Measurements from ENCODE around the gene RECK. TPM values are rescaled to one million over a fixed set of nuclear protein-coding genes. Genes with fewer than 3 reads are reported as not detected.

Gene RECK
- total RNA-seq, 4 donors from 2014 or later = 2.1 to 9.7 (median 3.7) TPM

DNA sequence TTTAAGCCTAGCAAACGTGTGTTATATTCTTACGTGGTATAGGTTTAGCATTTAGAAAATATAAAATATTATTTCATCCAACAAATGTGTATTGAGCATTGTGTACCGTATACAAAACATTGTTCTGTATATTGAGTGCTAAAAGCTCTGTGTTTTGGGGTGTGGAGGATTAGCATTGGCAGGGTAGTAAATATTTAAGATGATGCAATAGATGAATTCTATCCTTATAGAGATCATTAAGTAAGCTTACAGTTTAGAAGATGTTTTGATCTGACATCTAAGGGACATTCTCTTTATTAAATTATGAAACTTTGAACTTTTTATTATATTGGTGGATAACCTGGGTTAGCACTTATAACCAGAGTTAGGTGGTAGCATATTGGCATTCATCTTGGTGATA is 51.3 kb downstream of the RECK start:
- no peak overlapping the region for H3K4me3 ChIP-seq (ENCODE audit: low read depth, poor library complexity, severe bottlenecking)
- 84 to 87% methylated on average over 3 of the region's 3 CpGs for WGBS, 2 donors
- intact Hi-C loops (cut with DNase I; ENCODE audit: low total_unique reads) = no loop called here
- TF ChIP-seq, protein P1, sequence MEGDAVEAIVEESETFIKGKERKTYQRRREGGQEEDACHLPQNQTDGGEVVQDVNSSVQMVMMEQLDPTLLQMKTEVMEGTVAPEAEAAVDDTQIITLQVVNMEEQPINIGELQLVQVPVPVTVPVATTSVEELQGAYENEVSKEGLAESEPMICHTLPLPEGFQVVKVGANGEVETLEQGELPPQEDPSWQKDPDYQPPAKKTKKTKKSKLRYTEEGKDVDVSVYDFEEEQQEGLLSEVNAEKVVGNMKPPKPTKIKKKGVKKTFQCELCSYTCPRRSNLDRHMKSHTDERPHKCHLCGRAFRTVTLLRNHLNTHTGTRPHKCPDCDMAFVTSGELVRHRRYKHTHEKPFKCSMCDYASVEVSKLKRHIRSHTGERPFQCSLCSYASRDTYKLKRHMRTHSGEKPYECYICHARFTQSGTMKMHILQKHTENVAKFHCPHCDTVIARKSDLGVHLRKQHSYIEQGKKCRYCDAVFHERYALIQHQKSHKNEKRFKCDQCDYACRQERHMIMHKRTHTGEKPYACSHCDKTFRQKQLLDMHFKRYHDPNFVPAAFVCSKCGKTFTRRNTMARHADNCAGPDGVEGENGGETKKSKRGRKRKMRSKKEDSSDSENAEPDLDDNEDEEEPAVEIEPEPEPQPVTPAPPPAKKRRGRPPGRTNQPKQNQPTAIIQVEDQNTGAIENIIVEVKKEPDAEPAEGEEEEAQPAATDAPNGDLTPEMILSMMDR (IDR thresholded peaks at IDR 0.05) = no peak
- no peak for TF ChIP-seq POLR2A (IDR thresholded peaks at IDR 0.05)
- no peak for DNase-seq (ENCODE audit: low spot score in 2 of 2)

DNA sequence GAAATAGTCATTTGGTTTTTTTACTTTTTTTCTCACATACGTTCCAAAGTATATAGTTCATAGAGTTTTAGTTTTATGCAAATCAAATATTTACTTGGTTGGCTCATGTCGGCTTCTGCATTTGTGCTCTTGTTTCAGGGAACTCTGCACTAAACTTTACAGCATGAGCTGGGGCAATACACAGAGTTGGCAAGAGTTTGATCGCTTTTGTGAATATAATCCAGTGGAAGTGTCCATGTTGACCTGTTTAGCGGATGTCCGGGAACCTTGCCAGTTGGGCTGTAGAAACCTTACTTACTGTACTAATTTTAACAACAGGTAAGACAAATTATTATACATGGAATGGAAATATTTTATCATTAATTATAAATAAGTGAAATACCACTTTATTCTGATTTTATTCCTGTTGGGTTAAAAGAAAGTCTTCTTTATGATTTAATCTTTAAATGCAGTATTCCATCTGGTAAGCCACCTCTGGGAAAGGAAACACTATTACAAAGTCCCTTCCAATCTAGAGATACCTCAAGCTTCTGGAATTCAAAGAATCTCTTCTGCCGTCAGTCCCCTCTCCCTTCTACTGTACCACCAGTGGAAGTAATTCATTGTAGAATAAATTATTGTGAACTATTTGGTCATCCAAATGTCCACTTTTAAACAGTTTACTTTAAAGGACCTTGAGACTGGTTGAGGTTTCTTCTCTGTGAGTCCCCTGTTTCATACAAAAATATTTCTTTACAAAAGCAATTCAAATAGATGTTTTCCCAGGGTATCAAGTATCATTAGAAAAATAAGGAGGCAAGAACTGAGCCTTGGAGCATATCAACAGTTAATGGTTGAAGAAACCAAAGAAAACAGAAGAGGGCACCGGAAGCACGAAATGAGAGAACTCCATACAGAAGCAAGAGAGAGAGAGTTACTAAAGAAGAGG is 54.6 kb downstream of the RECK start:
- DNase-seq (ENCODE audit: low spot score in 2 of 2) = no peak
- 48 to 62% methylated on average over 8 of the region's 8 CpGs for WGBS, 2 donors
- intact Hi-C loops (cut with DNase I; ENCODE audit: low total_unique reads) = no loop called here
- no peak for TF ChIP-seq POLR2A (IDR thresholded peaks at IDR 0.05)
- TF ChIP-seq, protein P1 (IDR thresholded peaks at IDR 0.05) = no peak
- no peak overlapping the region for H3K4me3 ChIP-seq (ENCODE audit: low read depth, poor library complexity, severe bottlenecking)

DNA sequence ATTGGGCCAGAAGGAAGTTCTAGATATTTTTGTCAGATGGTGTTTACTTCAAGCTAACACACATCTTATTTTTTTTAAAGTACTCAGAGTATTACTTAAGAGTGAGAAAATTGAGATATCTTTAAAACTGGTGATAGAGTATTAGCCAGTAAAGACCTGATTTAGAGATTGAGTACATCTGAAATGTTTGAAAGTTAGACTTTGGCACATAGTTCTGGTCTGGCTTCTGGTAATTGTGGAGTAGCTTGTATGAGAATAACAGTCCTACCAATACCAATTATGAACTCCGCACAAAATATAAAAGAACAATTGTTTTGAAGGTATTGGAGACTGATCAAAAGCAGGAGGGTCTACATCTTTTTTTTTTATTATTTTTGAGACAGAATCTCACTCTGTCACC is 55.3 kb downstream of the RECK start:
- intact Hi-C loops (cut with DNase I; ENCODE audit: low total_unique reads) = no loop called here

DNA sequence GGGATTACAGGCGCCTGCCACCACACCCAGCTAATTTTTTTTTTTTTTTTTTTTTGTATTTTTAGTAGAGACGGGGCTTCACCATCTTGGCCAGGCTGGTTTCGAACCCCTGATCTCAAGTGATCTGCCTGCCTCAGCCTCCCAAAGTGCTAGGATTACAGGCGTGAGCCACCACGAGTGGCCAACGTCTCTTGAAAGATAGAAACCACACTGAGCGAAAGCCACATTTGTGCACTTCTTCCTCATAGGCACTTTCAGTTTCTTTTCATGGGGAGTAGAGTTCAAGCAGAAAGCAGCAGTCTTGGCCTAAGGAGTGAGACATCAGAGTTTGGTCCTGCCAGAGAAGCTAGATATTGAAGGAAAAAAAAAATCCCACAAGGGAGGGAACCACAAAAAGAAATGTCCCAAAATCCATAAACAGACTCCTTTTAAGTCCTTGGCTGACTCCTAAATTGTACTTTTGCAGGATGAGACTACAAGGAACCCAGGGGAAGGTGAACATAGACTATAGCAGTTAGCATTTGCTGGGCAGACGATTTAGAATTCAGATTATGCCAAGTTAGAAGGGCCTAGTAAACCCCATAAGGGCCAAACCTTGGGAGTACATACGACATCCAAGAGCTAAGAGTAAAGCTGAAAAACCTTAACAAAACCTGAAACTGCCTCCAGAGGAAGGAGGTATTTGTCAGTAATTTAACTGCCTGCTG is 55.9 kb downstream of the RECK start:
- intact Hi-C loops (cut with DNase I; ENCODE audit: low total_unique reads) = no loop called here
- WGBS, 2 donors = 87 to 92% methylated on average over 9 of the region's 9 CpGs
- TF ChIP-seq, protein P1 (IDR thresholded peaks at IDR 0.05) = no peak
- TF ChIP-seq POLR2A (IDR thresholded peaks at IDR 0.05) = no peak
- no peak for DNase-seq (ENCODE audit: low spot score in 2 of 2)
- H3K4me3 ChIP-seq (ENCODE audit: low read depth, poor library complexity, severe bottlenecking) = no peak overlapping the region

More for the DNA sequence above, 55.3 kb downstream of the RECK start:
- TF ChIP-seq POLR2A (IDR thresholded peaks at IDR 0.05) = no peak
- TF ChIP-seq, protein P1 (IDR thresholded peaks at IDR 0.05) = no peak
- WGBS, 2 donors = 94 to 100% methylated on average over 1 of the region's 1 CpG
- H3K4me3 ChIP-seq (ENCODE audit: low read depth, poor library complexity, severe bottlenecking) = no peak overlapping the region
- no peak for DNase-seq (ENCODE audit: low spot score in 2 of 2)

DNA sequence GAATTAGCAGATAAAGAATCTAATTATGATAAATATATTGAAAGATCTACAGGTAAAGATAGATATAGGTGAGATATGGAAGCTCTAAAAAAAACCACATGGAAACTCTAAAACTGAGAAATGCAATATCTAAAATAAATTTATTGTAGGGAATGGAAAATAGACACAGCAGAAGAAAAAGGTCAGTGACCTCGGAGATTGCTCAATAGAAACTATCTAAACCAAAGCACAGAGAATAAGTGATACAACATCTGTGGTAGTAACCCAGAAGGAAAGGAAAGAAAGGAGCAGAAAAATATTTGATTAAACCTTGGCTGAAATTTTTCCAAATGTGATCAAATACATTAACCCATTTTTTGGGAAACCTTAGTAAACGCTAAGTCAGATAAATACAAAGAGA is 56.7 kb downstream of the RECK start:
- no peak overlapping the region for H3K4me3 ChIP-seq (ENCODE audit: low read depth, poor library complexity, severe bottlenecking)
- no peak for DNase-seq (ENCODE audit: low spot score in 2 of 2)
- no peak for TF ChIP-seq POLR2A (IDR thresholded peaks at IDR 0.05)
- TF ChIP-seq, protein P1 (IDR thresholded peaks at IDR 0.05) = no peak
- intact Hi-C loops (cut with DNase I; ENCODE audit: low total_unique reads) = no loop called here
- 93 to 94% methylated on average over 2 of the region's 2 CpGs for WGBS, 2 donors

Measured in lower leg skin (tissue), 4 donors.